GM10266 (cell line): ENCODE data around the gene JMJD4.

ENCODE experiments used
- DNase-seq: peaks from one replicate; pipeline ENCODE4 v3.0.0; 2012; ENCODE audit errors: extremely low spot score
- TF ChIP-seq, protein P1 (sequence below): IDR thresholded peaks from 2 replicates; pipeline ENCODE4 v1.5.1; 2012; ENCODE audit warnings: mild to moderate bottlenecking, low read depth; ENCODE audit not compliant: control insufficient read depth, insufficient read depth; ENCODE audit errors: missing control alignments

Gene JMJD4

DNA sequence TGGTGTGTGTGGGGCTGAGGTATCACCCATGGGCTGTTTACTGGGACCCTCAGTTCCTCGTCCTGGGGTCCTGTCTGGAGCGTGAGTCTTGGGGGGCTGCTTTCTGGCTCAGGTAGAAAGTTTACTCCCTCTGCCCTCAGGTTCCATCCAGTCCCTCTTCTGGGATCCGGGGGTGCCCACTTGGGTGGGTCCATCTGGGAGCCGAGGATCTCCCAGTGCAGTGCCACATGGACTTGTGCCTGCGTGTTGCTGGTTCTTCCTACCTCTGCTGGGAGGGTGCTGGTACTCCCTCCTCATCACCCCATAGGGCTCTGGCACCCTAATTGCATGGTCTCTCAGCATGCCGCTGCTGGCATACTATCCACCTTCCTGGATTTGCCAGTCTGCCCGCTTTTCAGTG, 14.1 kb upstream of the JMJD4 start:
- TF ChIP-seq, protein P1, sequence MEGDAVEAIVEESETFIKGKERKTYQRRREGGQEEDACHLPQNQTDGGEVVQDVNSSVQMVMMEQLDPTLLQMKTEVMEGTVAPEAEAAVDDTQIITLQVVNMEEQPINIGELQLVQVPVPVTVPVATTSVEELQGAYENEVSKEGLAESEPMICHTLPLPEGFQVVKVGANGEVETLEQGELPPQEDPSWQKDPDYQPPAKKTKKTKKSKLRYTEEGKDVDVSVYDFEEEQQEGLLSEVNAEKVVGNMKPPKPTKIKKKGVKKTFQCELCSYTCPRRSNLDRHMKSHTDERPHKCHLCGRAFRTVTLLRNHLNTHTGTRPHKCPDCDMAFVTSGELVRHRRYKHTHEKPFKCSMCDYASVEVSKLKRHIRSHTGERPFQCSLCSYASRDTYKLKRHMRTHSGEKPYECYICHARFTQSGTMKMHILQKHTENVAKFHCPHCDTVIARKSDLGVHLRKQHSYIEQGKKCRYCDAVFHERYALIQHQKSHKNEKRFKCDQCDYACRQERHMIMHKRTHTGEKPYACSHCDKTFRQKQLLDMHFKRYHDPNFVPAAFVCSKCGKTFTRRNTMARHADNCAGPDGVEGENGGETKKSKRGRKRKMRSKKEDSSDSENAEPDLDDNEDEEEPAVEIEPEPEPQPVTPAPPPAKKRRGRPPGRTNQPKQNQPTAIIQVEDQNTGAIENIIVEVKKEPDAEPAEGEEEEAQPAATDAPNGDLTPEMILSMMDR, result no peak
- no peak for DNase-seq

GRCh38 chr1:227748496-227749182, 13.5 kb upstream of the JMJD4 start:
- TF ChIP-seq, protein P1, result no peak
- DNase-seq, result no peak

- TF ChIP-seq, protein P1, result no peak
- no peak for DNase-seq
Observed at GRCh38 chr1:227747948-227748495, 12.9 kb upstream of the JMJD4 start.

DNA sequence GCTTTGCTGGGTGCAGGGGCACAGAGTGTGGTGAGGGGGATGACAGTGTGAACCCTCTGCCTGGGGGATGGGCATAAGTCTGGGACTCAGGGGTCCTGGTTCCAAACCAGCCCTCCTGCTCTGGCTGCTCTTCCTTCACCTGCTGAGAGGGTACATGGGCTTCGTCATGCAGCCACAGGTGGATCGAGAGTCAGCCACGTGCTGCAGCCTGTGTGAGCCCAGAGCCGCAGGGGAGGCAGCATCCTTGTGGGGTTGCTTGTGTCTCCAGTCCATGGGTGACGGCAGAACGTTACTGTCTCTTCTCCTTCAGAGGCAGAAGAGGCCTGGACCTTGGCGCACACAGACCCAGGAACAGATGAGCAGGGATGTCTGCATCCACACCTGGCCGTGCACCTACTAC, 12.3 kb upstream of the JMJD4 start:
- TF ChIP-seq, protein P1, result no peak
- DNase-seq, result no peak

DNA sequence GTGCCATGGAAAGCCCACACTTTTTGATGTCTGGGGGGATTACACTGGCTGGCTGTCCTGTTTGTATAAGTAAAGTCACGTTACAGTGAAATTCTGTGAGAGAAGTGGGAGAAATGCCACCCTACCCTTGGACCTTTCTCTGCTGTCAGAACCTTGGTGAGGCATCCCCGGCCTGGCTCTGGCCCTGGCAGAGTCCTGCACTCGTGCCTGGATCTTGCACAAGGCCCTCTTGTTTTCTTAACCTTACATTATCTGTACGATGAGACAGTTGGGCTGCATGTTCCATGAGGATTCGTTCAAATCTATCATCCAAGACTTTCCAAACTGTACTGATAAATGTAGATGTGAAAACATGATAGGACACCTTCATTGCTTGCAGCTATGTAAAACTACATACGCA, 11.6 kb upstream of the JMJD4 start:
- DNase-seq, result no peak
- TF ChIP-seq, protein P1, result no peak

DNA sequence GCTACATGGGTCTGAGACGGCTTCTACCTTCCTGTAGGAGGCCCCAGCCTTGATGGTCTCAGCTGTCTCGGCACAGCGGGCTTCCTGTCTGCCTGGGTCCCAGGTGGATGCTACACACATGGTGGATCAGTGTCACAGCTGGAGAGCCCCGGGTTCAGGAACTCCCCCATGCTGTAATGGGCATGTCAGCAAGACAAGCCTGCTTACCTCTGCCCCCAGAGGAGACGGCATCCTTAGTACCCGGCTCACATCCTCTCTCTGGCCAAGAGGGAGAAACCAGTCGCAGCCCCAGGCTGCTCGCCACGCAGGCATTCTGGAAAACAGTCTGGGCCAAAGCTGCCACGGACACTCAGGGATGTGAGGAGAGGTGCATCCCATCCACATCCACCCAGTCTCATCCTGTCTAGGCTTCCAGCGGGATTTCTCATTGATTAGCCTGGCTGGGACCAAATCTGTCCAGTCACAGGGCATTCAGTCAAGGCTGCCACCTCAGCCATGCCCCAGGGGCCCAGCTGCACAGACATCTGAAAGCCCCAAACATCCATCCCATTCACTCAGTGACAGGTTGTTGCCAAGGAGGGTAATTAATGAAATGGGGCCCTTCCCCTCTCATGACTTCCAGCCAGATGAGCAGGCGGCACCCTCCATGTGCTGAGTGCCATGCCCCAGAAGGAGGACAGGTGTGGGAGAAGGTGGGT, 10.6 kb upstream of the JMJD4 start:
- DNase-seq, result no peak
- TF ChIP-seq, protein P1, result no peak

DNA sequence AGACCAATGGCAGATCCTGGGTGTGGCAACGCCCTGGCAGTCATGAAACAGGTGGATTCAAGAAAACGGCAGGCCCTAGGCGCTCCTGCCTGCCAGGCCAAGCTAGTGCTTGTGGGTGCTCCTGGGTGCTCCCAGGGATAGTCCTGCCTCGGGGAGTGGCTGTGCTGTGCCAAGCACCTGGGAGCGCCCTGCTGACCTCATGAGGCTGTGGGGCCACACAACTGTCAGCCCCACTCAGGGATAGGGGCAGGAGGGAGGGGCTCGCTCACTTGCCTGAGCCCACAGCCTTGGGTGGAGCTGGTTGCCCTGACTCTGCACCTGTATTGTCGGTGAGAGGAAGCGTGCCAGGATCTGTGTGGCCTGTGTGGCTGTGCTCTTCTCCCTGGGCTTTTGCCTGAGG, 9.6 kb upstream of the JMJD4 start:
- TF ChIP-seq, protein P1, result no peak
- DNase-seq, result no peak
